Esophagus mucosa (tissue), 1 donor: Measurements from ENCODE around the gene KIAA1217. TPM values are rescaled to one million over a fixed set of nuclear protein-coding genes. Genes with fewer than 3 reads are reported as not detected.

Experiments used
- ATAC-seq: fragments of 200-7000 bp; cut with Tn5 transposase; one replicate; pipeline ENCODE4 v1.9.1; 2020
- total RNA-seq: library from RNA; stranded (reverse); gene quantifications from one replicate; pipeline ENCODE4 v1.2.4, GENCODE V29; 2023
- donor health status: DM: yes; HTN: yes; CAD: no.

KIAA1217 gene
- total RNA-seq, 1 donor from 2014 or later: 69.4 TPM

- ATAC-seq: peak; percentile 90
These were observed 41.0 kb downstream of the KIAA1217 start for GRCh38 chr10:24249829-24250415.

GRCh38 chr10:24251547-24251946, 42.6 kb downstream of the KIAA1217 start:
- peak; percentile 46 for ATAC-seq

GRCh38 chr10:24254180-24254579, 45.2 kb downstream of the KIAA1217 start:
- ATAC-seq: no peak

GRCh38 chr10:24255115-24255880, 46.4 kb downstream of the KIAA1217 start:
- peak; percentile 83 for ATAC-seq

- ATAC-seq: peak; percentile 84
These were observed 47.0 kb downstream of the KIAA1217 start for GRCh38 chr10:24255881-24256311.

- ATAC-seq: no peak
These were observed 47.7 kb downstream of the KIAA1217 start for GRCh38 chr10:24256619-24257107.

- ATAC-seq: no peak
These were observed 48.6 kb downstream of the KIAA1217 start for GRCh38 chr10:24257588-24257987.

GRCh38 chr10:24259365-24260130, 50.6 kb downstream of the KIAA1217 start:
- ATAC-seq: no peak

GRCh38 chr10:24261627-24262026, 52.7 kb downstream of the KIAA1217 start:
- no peak for ATAC-seq

GRCh38 chr10:24262929-24263590, 54.1 kb downstream of the KIAA1217 start:
- ATAC-seq: peak; percentile 88

GRCh38 chr10:24269476-24269875, 60.5 kb downstream of the KIAA1217 start:
- peak; percentile 38 for ATAC-seq

- no peak for ATAC-seq
These were observed 63.4 kb downstream of the KIAA1217 start for GRCh38 chr10:24272374-24272773.

GRCh38 chr10:24277277-24277676, 68.3 kb downstream of the KIAA1217 start:
- ATAC-seq: no peak

- ATAC-seq: peak; percentile 83
These were observed 68.8 kb downstream of the KIAA1217 start for GRCh38 chr10:24277771-24278170.

- ATAC-seq: peak; percentile 56
These were observed 69.4 kb downstream of the KIAA1217 start for GRCh38 chr10:24278176-24278889.

GRCh38 chr10:24279166-24279565, 70.2 kb downstream of the KIAA1217 start:
- no peak for ATAC-seq

GRCh38 chr10:24287559-24288195, 78.7 kb downstream of the KIAA1217 start:
- no peak for ATAC-seq

GRCh38 chr10:24288581-24288980, 79.6 kb downstream of the KIAA1217 start:
- peak; percentile 37 for ATAC-seq

GRCh38 chr10:24289235-24289634, 80.3 kb downstream of the KIAA1217 start:
- no peak for ATAC-seq

- ATAC-seq: no peak
These were observed 83.7 kb downstream of the KIAA1217 start for GRCh38 chr10:24292304-24293293.
